Fibroblast of lung (primary cell): ENCODE results near the gene CERS6. TPM values are rescaled to one million over a fixed set of nuclear protein-coding genes. Genes with fewer than 3 reads are reported as not detected.
A peak's percentile ranks its signal among the peaks of the same experiment; 100 is the strongest.

Source experiments
- DNase-seq, 2 donors: peaks; one replicate each; pipeline versions ENCODE4 v3.0.0 to v3.0.0-alpha.2; 2010; ENCODE audit warnings: low read depth in 2 of 2
- H2AFZ ChIP-seq: 2 replicates; pipeline ENCODE4 v1.5.1; 2012; ENCODE audit warnings: low read length, control low read depth, inconsistent platforms
- H3K27ac ChIP-seq: 2 replicates; pipeline ENCODE4 v1.5.1; 2011; ENCODE audit warnings: low read length, control low read depth; ENCODE audit not compliant: insufficient read depth
- H3K27me3 ChIP-seq: 2 replicates; pipeline ENCODE4 v1.5.1; 2011; ENCODE audit warnings: mild to moderate bottlenecking, low read length; ENCODE audit not compliant: control insufficient read depth, insufficient read depth
- H3K36me3 ChIP-seq: 2 replicates; pipeline ENCODE4 v1.5.1; 2011; ENCODE audit warnings: low read length; ENCODE audit not compliant: control insufficient read depth, insufficient read depth
- H3K4me1 ChIP-seq: 2 replicates; pipeline ENCODE4 v1.5.1; 2011; ENCODE audit warnings: low read length; ENCODE audit not compliant: control insufficient read depth, insufficient read depth; ENCODE audit errors: extremely low read depth
- H3K4me2 ChIP-seq: 2 replicates; pipeline ENCODE4 v1.5.1; 2011; ENCODE audit warnings: low read length, control low read depth; ENCODE audit not compliant: insufficient read depth; ENCODE audit errors: extremely low read depth
- H3K4me3 ChIP-seq, 4 experiments: fragments of 200-600 bp in 1 of 4; sonication (generic) in 1 of 4; replicated peaks in 1 of 4; 2 replicates each; pipeline ENCODE4 v1.5.1; 2011 to 2016; ENCODE audit warnings: low read length in 4 of 4, low read depth in 3 of 4, mild to moderate bottlenecking in 3 of 4, control low read depth in 2 of 4, inconsistent platforms in 1 of 4, mixed read lengths in 1 of 4; ENCODE audit not compliant: insufficient read depth in 1 of 4; ENCODE audit errors: control extremely low read depth in 1 of 4
- H3K79me2 ChIP-seq: 2 replicates; pipeline ENCODE4 v1.5.1; 2012; ENCODE audit warnings: mild to moderate bottlenecking, low read length, inconsistent platforms; ENCODE audit not compliant: control insufficient read depth, insufficient read depth
- H3K9ac ChIP-seq: 2 replicates; pipeline ENCODE4 v1.5.1; 2011; ENCODE audit warnings: mild to moderate bottlenecking, low read length, control low read depth; ENCODE audit not compliant: insufficient read depth
- H3K9me3 ChIP-seq: 2 replicates; pipeline ENCODE4 v1.5.1; 2012; ENCODE audit warnings: low read depth, low read length; ENCODE audit not compliant: control insufficient read depth, insufficient read depth
- H4K20me1 ChIP-seq: 2 replicates; pipeline ENCODE4 v1.5.1; 2011; ENCODE audit warnings: low read length; ENCODE audit not compliant: control insufficient read depth, insufficient read depth; ENCODE audit errors: extremely low read depth
- EZH2 ChIP-seq: IDR thresholded peaks from 2 replicates; pipeline ENCODE4 v1.5.1; 2012; ENCODE audit warnings: low read length, control low read depth, mild to moderate bottlenecking; ENCODE audit errors: missing control alignments
- polyA plus RNA-seq, 2 donors: library from polyadenylated mRNA; depleted of rRNA in 1 of 2; stranded (reverse) in 1 of 2; unstranded in 1 of 2; fragments of >200 nt; gene quantifications; 2 replicates each; pipeline ENCODE4 v1.2.1, GENCODE V29; 2011 to 2012; ENCODE audit warnings: missing spikeins in 1 of 2
- total RNA-seq: library from RNA; depleted of rRNA; stranded (reverse); fragments of >200 nt; gene quantifications from 2 replicates; pipeline ENCODE4 v1.2.1, GENCODE V29; 2014
- TF ChIP-seq, protein P1 (sequence below), 2 donors: IDR thresholded peaks in 1 of 2; conservative IDR thresholded peaks in 1 of 2; 1 replicate in 1 of 2; 2 replicates in 1 of 2; pipeline ENCODE4 v1.5.1; 2011 to 2012; ENCODE audit warnings: low read length in 2 of 2, control low read depth in 1 of 2, inconsistent platforms in 1 of 2, low read depth in 1 of 2, mild to moderate bottlenecking in 1 of 2

The CERS6 gene
- total and polyA plus RNA-seq, 2 donors (not counting 1 experiment from before 2014, with no cell fraction given), result 7.2 to 16.5 TPM

DNA sequence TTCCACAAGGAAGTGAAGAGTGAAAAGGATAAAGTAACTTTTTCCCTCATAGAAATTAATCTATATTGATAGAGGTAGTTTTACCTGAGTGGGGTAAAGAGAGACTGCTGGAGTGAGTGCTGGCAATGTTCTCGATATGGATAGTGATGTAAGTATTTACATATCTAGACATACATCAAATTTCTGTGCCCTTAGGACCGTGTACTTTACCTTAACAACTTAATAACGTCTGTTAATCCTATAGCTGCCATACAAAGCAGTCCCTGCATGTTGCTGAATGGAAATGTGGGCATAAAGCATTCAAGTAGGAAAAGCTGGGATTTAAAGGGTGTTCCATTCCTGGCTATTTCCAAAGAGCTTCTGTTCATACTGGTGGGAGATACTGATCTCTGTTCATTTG, 184.0 kb downstream of the CERS6 start:
- no peak overlapping the region for H2AFZ ChIP-seq
- H3K4me1 ChIP-seq, result peaks cover 4% of the 10 kb centered on the region
- no peak for DNase-seq
- no peaks in the 10 kb centered on the region for H3K27me3 ChIP-seq
- no peak overlapping the region for H3K27ac ChIP-seq
- peak overlapping the region; percentile 60 for H3K4me2 ChIP-seq
- no peaks in the 10 kb centered on the region for H3K9me3 ChIP-seq
- H3K36me3 ChIP-seq, result no peaks in the 10 kb centered on the region
- no peak overlapping the region for H3K9ac ChIP-seq
- TF ChIP-seq, protein P1, sequence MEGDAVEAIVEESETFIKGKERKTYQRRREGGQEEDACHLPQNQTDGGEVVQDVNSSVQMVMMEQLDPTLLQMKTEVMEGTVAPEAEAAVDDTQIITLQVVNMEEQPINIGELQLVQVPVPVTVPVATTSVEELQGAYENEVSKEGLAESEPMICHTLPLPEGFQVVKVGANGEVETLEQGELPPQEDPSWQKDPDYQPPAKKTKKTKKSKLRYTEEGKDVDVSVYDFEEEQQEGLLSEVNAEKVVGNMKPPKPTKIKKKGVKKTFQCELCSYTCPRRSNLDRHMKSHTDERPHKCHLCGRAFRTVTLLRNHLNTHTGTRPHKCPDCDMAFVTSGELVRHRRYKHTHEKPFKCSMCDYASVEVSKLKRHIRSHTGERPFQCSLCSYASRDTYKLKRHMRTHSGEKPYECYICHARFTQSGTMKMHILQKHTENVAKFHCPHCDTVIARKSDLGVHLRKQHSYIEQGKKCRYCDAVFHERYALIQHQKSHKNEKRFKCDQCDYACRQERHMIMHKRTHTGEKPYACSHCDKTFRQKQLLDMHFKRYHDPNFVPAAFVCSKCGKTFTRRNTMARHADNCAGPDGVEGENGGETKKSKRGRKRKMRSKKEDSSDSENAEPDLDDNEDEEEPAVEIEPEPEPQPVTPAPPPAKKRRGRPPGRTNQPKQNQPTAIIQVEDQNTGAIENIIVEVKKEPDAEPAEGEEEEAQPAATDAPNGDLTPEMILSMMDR (conservative IDR thresholded peaks at IDR 0.05 in 1 of 2, IDR thresholded peaks at IDR 0.05 in 1 of 2; ENCODE audit: low read depth in 1 of 2, low read length in 2 of 2), result no peak
- TF ChIP-seq EZH2, result no peak
- H4K20me1 ChIP-seq, result no peaks in the 10 kb centered on the region
- no peaks in the 10 kb centered on the region for H3K79me2 ChIP-seq
- no peak overlapping the region for H3K4me3 ChIP-seq

GRCh38 chr2:168641636-168642035, 185.6 kb downstream of the CERS6 start:
- H3K9ac ChIP-seq, result no peak overlapping the region
- no peak for DNase-seq
- TF ChIP-seq, protein P1 (conservative IDR thresholded peaks at IDR 0.05 in 1 of 2, IDR thresholded peaks at IDR 0.05 in 1 of 2; ENCODE audit: low read depth in 1 of 2, low read length in 2 of 2), result no peak
- no peak for TF ChIP-seq EZH2
- H3K4me3 ChIP-seq, result no peak overlapping the region
- H3K4me2 ChIP-seq, result no peak overlapping the region
- no peaks in the 10 kb centered on the region for H3K36me3 ChIP-seq
- no peaks in the 10 kb centered on the region for H3K27me3 ChIP-seq
- no peaks in the 10 kb centered on the region for H4K20me1 ChIP-seq
- no peak overlapping the region for H3K27ac ChIP-seq
- H3K9me3 ChIP-seq, result no peaks in the 10 kb centered on the region
- H2AFZ ChIP-seq, result no peak overlapping the region
- peaks cover 3% of the 10 kb centered on the region for H3K4me1 ChIP-seq
- no peaks in the 10 kb centered on the region for H3K79me2 ChIP-seq

DNA sequence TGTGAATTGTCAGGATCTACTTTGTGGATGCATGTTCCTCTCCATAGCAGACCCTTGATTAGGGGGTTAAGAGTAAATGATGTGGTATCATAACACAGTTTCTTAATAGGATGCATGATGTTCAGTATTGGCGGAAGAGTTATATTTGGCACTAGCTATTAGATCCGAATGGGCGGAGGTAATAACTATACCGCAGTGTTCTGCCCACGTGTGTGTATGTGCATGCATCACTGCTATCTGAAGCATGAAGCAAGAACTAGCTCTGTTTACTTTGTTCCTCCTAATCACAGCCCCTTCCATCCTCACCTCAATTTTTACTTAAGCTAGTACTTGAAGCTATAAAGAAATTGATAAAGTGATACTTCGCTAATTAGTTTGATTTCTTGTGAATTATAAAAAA, 186.8 kb downstream of the CERS6 start:
- Histone ChIP-seq H3K27ac (no peak overlapping the region), H3K4me1 (peaks cover 3% of the 10 kb centered on the region), H4K20me1 (no peaks in the 10 kb centered on the region), H2AFZ (no peak overlapping the region), H3K4me3 (no peak overlapping the region), H3K9ac (no peak overlapping the region), H3K27me3 (no peaks in the 10 kb centered on the region), H3K36me3 (no peaks in the 10 kb centered on the region), H3K79me2 (no peaks in the 10 kb centered on the region), H3K4me2 (no peak overlapping the region), H3K9me3 (no peaks in the 10 kb centered on the region)
- TF ChIP-seq, protein P1 (conservative IDR thresholded peaks at IDR 0.05 in 1 of 2, IDR thresholded peaks at IDR 0.05 in 1 of 2; ENCODE audit: low read depth in 1 of 2, low read length in 2 of 2), result no peak
- TF ChIP-seq EZH2, result no peak
- DNase-seq, result no peak
